RPMI8226 (cell line): Measurements from ENCODE around the gene ZNF57.
"Not testable (repeated sequence)": the region's sequence is repeated elsewhere in the genome, so short reads cannot be mapped to it uniquely, and the experiment has no call there.

Source experiments
- DNase-seq: peaks from one replicate; pipeline ENCODE4 v3.0.0-alpha.2; 2015

The ZNF57 gene

GRCh38 chr19:2960120-2960519 is 59.4 kb downstream of the ZNF57 start:
- no peak for DNase-seq

- DNase-seq: peak; percentile 75
Measured at GRCh38 chr19:2962018-2962670, 61.4 kb downstream of the ZNF57 start.

- DNase-seq: no peak
Measured at GRCh38 chr19:2963122-2963521, 62.4 kb downstream of the ZNF57 start.

GRCh38 chr19:2963631-2964030 is 62.9 kb downstream of the ZNF57 start:
- not testable (repeated sequence) for DNase-seq

- DNase-seq: no peak
Measured at GRCh38 chr19:2964874-2965273, 64.1 kb downstream of the ZNF57 start.

GRCh38 chr19:2967972-2968371 is 67.2 kb downstream of the ZNF57 start:
- DNase-seq: no peak
